Epidermal melanocyte (primary cell): ENCODE measurements around the gene ATXN7L1.
A peak's percentile ranks its signal among the peaks of the same experiment; 100 is the strongest.

ENCODE experiments used
- DNase-seq: peaks from one replicate; pipeline ENCODE4 v3.0.0; 2011; ENCODE audit warnings: low spot score; ENCODE audit not compliant: insufficient read length

ATXN7L1 gene

GRCh38 chr7:105587909-105588635, 288.3 kb downstream of the ATXN7L1 start:
- no peak for DNase-seq

DNA sequence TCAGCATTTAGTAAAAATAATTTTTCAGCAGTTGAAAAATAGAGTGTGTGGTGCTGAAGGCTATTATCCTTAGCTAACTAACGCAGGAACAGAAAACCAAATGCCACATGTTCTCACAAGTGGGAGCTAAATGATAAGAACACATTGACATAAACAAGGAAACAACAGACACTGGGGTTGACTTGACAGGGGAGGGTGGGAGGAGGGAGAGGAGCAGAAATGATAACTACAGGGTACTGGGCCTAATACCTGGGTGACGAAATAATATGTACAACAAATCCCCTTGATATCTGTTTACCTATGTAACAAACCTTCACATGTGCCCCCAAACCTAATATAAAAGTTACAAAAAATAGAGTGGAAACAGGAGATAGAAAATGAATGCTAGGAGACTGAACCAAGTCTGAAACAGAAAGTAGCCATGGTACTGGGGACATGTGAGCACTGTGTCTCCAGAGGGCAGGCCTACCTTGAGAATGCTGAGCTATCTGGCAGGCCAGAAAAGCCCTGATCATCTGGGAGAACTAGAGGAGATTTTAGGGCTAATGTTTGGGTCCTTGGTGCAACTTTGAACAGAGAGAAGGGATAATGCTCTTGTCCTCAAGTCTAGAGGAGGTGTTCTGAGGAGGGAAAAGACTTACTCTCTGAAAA, 290.4 kb downstream of the ATXN7L1 start:
- DNase-seq, result no peak

DNA sequence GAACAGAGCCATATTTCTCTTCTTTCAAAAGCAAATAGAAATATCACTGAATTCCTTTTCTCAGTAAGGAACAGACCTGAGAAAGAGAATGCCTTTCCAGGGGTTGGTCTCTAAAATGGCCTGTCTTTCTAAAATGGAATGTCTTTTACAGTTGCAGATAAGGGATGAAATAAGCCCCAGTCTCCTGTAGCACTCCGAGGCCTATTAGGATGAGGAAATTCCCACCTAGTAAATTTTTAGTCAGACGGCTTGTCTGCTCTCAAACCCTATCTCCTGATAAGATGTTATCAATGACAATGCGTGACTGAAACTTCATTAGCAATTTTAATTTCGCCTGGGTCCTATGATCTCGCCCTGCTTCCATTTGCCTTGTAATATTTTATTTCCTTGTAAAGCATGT, 292.2 kb downstream of the ATXN7L1 start:
- no peak for DNase-seq

GRCh38 chr7:105583061-105583460, 293.3 kb downstream of the ATXN7L1 start:
- no peak for DNase-seq

DNA sequence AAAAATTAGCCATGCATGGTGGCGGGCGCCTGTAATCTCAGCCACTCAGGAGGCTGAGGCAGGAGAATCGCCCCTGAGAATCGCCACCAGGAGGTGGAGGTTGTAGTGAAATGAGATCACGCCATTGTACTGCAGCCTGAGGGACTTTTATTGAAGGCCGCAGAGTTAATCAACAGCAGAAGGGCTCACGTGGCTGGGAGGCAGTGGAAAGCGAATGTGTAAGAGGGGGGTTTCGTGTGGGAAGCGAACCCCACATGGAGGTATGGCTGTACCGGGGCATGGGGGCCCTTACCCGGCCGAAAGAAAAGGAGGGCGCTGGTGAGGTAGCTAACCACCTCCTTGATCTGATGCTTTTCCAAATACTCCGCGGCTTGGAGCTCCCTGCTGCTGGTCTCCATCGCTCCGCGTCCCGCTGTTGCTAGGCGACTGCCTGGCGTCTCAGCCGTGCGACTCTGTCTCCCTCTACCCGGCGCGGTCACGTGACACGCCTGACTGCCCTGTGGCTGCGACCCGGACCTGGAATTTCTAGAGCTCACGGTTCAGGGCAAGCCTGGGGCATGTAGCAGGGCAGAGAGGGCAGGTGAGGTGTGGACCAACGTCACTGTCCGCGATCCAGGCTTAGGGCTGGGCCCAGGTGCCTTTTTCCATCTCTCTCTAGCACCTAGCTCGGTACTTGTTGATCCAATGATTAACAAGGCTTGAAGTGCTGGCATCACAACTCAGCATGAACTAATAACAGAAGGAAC, 295.2 kb downstream of the ATXN7L1 start, which contains the start of gene EFCAB10:
TSS of gene EFCAB10 (minus strand) at position 428 of the 746 bp plus-strand sequence. CDS start at position 398, 30 bp downstream.
- peak; percentile 46 for DNase-seq

- no peak for DNase-seq
Measured at GRCh38 chr7:105580022-105580740, 296.2 kb downstream of the ATXN7L1 start.

GRCh38 chr7:105578496-105578895, 297.9 kb downstream of the ATXN7L1 start:
- no peak for DNase-seq

GRCh38 chr7:105577251-105577650, 299.1 kb downstream of the ATXN7L1 start:
- DNase-seq, result no peak

- DNase-seq, result no peak
Measured at GRCh38 chr7:105571891-105572290, 304.5 kb downstream of the ATXN7L1 start.

DNA sequence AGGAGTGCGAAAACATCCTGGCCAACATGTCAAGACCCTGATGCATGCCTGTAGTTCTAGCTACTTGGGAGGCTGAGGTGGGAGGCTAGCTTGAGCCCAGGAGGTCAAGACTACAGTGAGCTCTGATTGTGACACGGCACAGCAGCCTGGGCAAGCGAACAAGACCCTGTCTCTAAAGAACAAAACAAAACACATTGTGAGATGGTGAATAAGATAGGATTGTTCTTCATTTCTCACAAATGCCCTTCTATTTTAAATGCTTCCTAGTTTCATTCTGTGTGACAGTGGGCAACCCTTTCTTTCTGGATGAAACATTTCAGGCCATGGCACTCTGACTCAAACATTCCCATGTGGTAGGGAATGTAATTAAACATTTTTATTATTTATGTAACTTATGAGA, 308.6 kb downstream of the ATXN7L1 start:
- no peak for DNase-seq

- no peak for DNase-seq
Measured at GRCh38 chr7:105567024-105567423, 309.4 kb downstream of the ATXN7L1 start.

GRCh38 chr7:105565190-105565589, 311.2 kb downstream of the ATXN7L1 start:
- no peak for DNase-seq

- no peak for DNase-seq
Measured at GRCh38 chr7:105559926-105560325, 316.5 kb downstream of the ATXN7L1 start.
